Measurements from ENCODE around the gene PTPRG.

DNA sequence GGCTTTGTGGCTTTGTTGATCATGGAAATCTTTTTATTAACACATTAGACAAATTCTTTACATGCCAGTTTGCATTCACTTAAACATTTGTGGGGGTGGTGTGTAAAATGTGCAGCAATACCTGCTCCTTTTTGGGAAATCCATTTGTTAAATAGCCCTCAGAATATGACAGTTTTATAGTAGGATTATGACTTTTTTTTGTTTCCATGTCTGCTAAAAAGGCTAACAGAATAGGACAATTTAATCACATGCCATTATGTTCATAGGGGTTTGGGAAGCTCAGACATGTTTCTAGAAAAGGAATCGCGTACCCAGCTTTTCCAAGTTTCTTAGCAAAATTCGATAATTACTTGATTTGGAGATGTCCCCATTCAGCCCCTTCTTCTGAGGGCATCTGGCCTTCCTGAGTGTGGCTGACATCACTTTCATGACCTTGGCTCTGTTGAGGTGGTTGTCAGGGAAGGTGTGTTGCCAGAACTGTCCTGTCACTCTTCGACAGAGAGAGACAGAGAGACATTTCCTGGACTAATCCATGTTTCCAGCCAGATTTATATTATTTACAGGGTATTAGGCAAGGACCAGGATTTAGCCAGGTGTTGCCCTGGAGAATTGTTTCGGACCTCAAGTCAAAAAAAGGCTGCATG is 126.4 kb downstream of the PTPRG start:
- TF ChIP-seq TAF1 (IDR thresholded peaks at IDR 0.05; ENCODE audit: borderline replicate concordance, low read depth, low read length) (no peak), POLR2AphosphoS5 (IDR thresholded peaks at IDR 0.05; ENCODE audit: low read depth, low read length) (no peak)
